Islet of Langerhans (tissue), 1 donor: ENCODE measurements around the gene MTMR3.
"Not testable (repeated sequence)": the region's sequence is repeated elsewhere in the genome, so short reads cannot be mapped to it uniquely, and the experiment has no call there.

Experiments used
- FAIRE-seq: peaks from one replicate; lab custom pipeline; 2011; peaks lifted over from hg19 to GRCh38; lab: Jason Lieb, UNC

The MTMR3 gene

GRCh38 chr22:30056015-30056414 lies 173.0 kb downstream of the MTMR3 start:
- FAIRE-seq = no peak

DNA sequence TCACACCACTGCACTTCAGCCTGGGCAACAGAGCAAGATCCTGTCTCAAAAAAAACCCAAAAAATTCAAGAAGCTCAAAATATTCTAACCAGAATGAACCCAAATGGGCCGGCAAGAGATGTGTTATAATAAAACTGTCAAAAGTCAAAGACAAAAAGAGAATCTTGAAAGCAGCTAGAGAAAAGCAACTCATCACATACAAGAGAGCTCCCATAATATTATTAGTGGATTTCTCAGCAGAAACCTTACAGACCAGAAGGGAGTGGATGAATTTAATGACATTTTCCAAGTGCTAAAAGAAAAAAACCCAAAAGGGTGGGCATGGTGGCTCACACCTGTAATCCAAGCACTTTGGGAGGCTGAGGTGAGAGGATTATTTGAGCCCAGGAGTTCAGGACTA lies 174.4 kb downstream of the MTMR3 start:
- no peak for FAIRE-seq

- not testable (repeated sequence) for FAIRE-seq
Measured at GRCh38 chr22:30059346-30060020, 176.5 kb downstream of the MTMR3 start.

DNA sequence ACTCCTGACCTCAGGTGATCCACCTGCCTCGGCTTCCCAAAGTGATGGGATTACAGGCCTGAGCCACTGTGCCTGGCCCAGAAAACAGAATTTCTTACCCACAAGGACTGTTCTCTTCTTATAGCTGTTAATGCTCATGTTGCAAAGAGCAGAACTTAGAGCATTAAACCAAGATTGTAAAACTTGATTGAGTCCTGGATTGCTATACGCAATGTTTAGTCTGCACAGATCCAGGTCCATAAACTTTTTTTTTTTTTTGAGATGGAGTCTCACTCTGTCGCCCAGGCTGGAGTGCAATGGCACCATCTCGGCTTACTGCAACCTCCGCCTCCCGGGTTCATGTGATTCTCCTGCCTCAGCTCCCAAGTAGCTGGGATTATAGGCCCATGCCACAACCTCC lies 178.1 kb downstream of the MTMR3 start:
- FAIRE-seq = not testable (repeated sequence)

DNA sequence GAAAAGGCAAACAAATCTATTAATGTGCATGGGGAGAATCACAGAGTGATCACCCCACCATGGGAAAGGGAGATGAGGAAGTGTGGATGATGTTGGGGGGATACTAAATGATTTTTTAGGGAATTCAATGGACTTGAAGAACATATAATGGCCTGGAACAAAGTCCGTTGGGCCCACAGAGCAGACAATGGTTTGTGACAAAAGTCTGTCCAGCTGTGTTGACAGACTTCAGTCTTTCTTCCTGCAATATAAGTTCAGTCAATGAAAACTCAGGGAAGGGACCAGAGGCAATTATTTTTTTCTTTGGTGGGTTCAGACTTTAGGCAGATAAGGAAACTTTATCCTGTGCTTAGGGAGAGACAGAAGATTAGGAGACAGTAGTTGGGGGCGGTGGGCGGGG lies 179.3 kb downstream of the MTMR3 start:
- FAIRE-seq = no peak

DNA sequence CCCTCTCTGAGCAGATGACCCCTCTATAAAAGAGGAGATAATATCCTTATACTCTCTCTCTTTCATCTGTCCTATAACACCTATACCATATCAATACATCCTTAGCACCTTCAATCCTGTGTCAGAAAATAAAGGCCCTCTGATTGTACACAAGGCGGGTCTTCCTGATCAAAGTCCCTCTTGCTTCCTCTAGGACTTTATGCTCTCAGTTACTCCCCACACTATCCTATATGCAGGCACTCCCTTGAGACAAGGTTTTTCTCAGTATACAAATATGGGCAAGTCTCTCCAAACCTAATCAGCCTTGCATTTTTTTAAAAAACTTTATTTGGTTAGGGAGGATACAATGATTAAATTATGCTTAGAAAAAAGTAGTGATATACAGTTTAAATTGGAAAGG lies 180.0 kb downstream of the MTMR3 start:
- no peak for FAIRE-seq

DNA sequence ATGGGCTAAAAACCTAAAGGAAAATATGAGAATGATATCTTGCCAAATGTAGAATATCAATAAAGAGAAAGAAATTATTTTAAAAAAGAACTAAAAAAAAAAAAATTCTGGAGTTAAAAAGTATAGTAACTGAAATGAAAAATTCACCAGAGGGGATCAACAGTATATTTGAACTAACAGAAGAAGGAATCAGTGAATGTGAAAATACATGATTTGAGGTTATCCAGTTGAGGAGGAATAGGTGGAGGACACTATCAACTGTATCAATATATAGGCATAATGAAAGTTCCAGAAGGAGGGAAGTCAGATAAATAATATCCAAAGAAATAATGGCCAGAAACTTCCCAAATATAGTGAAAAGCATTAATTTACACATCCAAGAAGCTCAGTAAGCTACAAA lies 181.2 kb downstream of the MTMR3 start:
- FAIRE-seq = no peak

DNA sequence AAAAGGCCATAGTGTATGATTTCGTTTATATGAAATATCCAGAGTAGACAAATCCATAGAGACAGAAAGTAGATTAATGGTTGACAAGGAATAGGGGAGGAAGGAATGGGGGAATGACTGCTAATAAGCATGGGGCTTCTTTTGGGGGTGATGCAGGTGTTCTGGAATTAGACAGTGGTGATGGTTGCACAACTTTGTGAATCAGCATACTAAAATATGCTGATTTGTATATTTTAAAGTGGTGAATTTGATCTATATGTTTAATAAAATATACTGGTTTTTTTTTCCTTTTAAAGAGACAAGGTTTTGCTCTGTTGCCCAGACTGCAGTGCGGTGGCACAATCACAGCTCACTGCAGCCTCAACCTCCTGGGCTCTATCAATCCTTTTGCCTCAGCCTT lies 190.8 kb downstream of the MTMR3 start:
- FAIRE-seq = no peak

DNA sequence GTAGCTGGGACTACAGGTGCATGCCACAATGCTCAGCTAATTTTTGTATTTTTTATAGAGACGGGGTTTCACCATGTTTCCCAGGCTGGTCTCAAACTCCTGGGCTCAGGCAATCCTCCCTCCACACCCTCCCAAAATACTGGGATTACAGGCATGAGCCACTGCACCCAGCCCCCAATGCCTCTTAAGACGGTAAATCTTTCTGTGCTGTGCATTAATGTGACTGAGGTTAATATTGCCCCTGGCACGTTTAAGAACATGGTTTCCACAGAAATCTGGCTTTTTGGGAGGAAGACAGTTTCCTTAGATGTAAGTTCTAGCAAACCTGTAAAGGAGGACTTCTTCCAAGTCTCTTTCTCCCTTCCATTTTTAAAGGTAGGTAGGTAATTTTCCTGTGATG lies 191.2 kb downstream of the MTMR3 start:
- FAIRE-seq = no peak

- no peak for FAIRE-seq
Measured at GRCh38 chr22:30074994-30075393, 192.0 kb downstream of the MTMR3 start.

GRCh38 chr22:30077279-30077880 lies 194.4 kb downstream of the MTMR3 start:
- FAIRE-seq = no peak

- FAIRE-seq = no peak
Measured at GRCh38 chr22:30078320-30079311, 195.6 kb downstream of the MTMR3 start.

DNA sequence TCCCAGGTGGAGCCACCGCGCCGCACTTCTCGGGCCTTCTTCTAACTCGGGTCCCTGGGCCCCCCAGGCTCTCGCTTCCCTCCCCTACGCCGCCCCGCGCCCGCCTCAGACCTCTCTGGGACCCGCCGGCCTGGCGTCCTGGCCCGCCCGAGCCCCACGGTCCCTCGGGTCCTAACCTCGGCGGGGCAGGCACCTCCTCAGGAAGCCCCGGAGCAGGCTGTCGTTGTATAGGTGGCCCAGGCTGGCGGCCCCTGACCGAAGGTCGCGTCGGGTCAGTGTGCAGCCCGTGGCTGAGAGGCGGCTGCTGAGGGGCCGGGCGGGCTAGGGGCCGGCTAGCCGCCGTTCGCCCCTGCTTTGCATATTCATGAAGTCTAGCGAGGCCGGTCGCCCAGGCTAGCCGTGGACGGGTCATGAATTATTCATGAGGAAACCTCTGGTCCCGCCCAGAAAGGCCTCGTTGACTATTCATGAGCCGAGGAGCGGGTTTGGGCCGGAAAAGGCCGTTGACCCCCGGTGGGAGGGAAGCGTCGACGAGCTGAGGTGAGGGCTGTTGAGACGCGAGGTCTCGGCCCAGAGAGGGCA lies 197.1 kb downstream of the MTMR3 start, which contains the start of gene HORMAD2:
TSS of gene HORMAD2 (plus strand) at position 513 of the 582 bp plus-strand sequence. CDS start 13,489 bp downstream, outside the sequence.
- FAIRE-seq = no peak
